ENCODE results near the gene ROR2.
"Not testable (repeated sequence)": the region's sequence is repeated elsewhere in the genome, so short reads cannot be mapped to it uniquely, and the experiment has no call there.

- not testable (repeated sequence) for TF ChIP-seq CTCF (IDR thresholded peaks at IDR 0.05; ENCODE audit: borderline replicate concordance, extremely low read depth, low read length, poor library complexity, severe bottlenecking); EZH2 (IDR thresholded peaks at IDR 0.05; ENCODE audit: borderline replicate concordance, low read depth, low read length, severe bottlenecking)
Observed at GRCh38 chr9:91975254-91975653, 25.2 kb upstream of the ROR2 start.
